BLaER1 (cell line): Measurements from ENCODE around the gene ENOSF1.
A peak's percentile ranks its signal among the peaks of the same experiment; 100 is the strongest.
"Not testable (repeated sequence)": the region's sequence is repeated elsewhere in the genome, so short reads cannot be mapped to it uniquely, and the experiment has no call there.

Experiments used
- H3K27ac ChIP-seq: shearing (Covaris generic); formaldehyde crosslinking; 2 replicates; pipeline ENCODE4 v1.8.1; 2022
- H3K27me3 ChIP-seq: shearing (Covaris generic); formaldehyde crosslinking; 2 replicates; pipeline ENCODE4 v1.8.1; 2022
- H3K36me3 ChIP-seq: shearing (Covaris generic); formaldehyde crosslinking; 2 replicates; pipeline ENCODE4 v1.8.1; 2022
- H3K4me1 ChIP-seq: shearing (Covaris generic); formaldehyde crosslinking; 2 replicates; pipeline ENCODE4 v1.8.1; 2022
- H3K4me2 ChIP-seq: shearing (Covaris generic); formaldehyde crosslinking; 2 replicates; pipeline ENCODE4 v1.8.1; 2022
- H3K4me3 ChIP-seq: shearing (Covaris generic); formaldehyde crosslinking; 2 replicates; pipeline ENCODE4 v1.8.1; 2022
- H3K9ac ChIP-seq: shearing (Covaris generic); formaldehyde crosslinking; 2 replicates; pipeline ENCODE4 v1.8.1; 2022
- H3K9me3 ChIP-seq: shearing (Covaris generic); formaldehyde crosslinking; 2 replicates; pipeline ENCODE4 v1.8.1; 2022
- H4K20me1 ChIP-seq: shearing (Covaris generic); formaldehyde crosslinking; 2 replicates; pipeline ENCODE4 v1.8.1; 2022
- Cebpa-rat ChIP-seq: shearing (Covaris generic); IDR thresholded peaks from 2 replicates; pipeline ENCODE4 v1.8.1; 2022

Gene ENOSF1

DNA sequence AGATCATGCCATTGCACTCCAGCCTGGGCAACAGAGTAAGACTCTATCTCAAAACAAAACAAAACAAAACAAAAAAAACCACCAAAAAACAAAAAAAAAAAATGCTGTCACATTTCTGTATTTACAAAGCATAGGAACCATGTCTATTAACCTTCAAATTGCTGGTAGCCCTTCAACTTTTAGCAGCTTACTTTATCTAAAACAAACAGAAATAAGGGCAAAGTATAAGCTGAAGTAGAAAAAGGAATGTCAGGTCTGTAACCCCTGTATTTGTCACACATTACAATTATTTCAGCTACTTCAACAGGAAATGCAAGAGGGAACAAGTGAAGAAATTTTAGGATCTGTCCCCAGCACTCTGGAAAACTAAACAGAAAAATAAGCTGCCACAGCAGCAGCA lies 29.6 kb downstream of the ENOSF1 start:
- no peak overlapping the region for H3K4me2 ChIP-seq
- no peak for TF ChIP-seq Cebpa-rat
- peaks cover 10% of the 10 kb centered on the region for H3K4me1 ChIP-seq
- H3K9ac ChIP-seq, result no peak overlapping the region
- no peak overlapping the region for H3K4me3 ChIP-seq
- H3K27ac ChIP-seq, result no peak overlapping the region
- H4K20me1 ChIP-seq, result no peaks in the 10 kb centered on the region
- peaks cover 23% of the 10 kb centered on the region for H3K36me3 ChIP-seq
- no peaks in the 10 kb centered on the region for H3K9me3 ChIP-seq
- no peaks in the 10 kb centered on the region for H3K27me3 ChIP-seq

DNA sequence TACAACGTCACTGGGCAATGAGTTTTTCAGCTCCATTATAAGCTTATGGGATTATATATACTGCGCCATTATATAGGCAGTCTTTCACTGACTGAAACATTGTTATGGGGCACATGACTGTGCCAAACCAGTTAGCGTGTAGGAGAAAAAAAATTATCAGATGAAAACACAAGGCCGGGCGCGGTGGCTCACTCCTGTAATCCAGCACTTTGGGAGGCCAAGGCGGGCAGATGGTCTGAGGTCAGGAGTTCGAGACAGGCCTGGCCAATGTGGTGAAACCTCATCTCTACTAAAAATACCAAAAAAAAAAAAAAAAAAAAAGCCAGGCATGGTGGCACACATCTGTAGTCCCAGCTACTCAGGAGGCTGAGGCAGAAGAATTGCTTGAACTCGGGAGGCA lies 30.0 kb downstream of the ENOSF1 start:
- H3K27ac ChIP-seq, H3K4me1 ChIP-seq, H3K9me3 ChIP-seq, H4K20me1 ChIP-seq, H3K4me3 ChIP-seq, H3K9ac ChIP-seq, H3K27me3 ChIP-seq: not testable (repeated sequence)
- Histone ChIP-seq H3K36me3 (peaks cover 27% of the 10 kb centered on the region), H3K4me2 (peak overlapping the region; percentile 29)

DNA sequence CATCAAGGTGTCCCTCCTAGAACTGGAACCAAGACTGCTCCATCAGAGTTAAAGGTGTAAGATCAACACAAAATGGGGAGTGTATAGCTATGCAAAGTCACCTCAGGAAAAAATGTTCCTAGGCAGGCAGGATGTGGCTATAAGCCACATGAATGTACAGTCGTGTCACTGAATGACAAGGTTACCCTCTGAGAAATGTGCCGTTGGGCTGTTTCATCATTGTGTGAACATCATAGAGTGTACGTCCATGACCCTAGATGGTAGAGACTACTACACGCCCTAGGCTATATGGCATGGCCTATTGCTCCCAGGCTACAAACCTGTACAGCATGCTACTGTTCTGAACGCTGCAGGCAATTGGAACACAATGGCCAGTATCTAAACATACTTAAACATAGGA lies 30.4 kb downstream of the ENOSF1 start:
- Histone ChIP-seq H4K20me1 (no peaks in the 10 kb centered on the region), H3K27me3 (no peaks in the 10 kb centered on the region), H3K9ac (no peak overlapping the region), H3K4me2 (peak overlapping the region; percentile 29), H3K4me3 (no peak overlapping the region), H3K4me1 (peaks cover 10% of the 10 kb centered on the region), H3K9me3 (no peaks in the 10 kb centered on the region), H3K27ac (no peak overlapping the region), H3K36me3 (peaks cover 30% of the 10 kb centered on the region)
- no peak for TF ChIP-seq Cebpa-rat

DNA sequence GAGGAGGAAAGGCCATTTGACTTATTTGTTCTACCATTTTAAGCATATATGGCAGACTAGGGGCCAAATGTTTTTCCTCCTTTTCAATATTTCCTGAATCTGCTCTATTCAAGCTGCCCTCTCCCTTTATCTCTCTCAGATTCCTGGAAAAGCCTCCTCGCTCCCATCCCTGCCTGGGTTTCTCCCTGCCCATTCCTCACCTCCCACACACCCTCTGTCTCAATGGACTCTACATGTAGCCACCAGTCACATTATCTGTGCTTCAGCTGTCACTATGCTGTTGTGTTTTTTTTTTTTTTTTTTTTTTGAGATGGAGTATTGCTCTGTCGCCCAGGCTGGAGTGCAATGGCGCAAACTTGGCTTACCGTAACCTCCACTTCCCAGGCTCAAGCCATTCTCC lies 32.0 kb downstream of the ENOSF1 start:
- Histone ChIP-seq H3K36me3 (peaks cover 46% of the 10 kb centered on the region), H3K9me3 (no peaks in the 10 kb centered on the region), H3K9ac (no peak overlapping the region), H4K20me1 (no peaks in the 10 kb centered on the region), H3K27me3 (no peaks in the 10 kb centered on the region), H3K27ac (no peak overlapping the region), H3K4me1 (peaks cover 10% of the 10 kb centered on the region), H3K4me3 (no peak overlapping the region), H3K4me2 (no peak overlapping the region)
- TF ChIP-seq Cebpa-rat, result no peak

DNA sequence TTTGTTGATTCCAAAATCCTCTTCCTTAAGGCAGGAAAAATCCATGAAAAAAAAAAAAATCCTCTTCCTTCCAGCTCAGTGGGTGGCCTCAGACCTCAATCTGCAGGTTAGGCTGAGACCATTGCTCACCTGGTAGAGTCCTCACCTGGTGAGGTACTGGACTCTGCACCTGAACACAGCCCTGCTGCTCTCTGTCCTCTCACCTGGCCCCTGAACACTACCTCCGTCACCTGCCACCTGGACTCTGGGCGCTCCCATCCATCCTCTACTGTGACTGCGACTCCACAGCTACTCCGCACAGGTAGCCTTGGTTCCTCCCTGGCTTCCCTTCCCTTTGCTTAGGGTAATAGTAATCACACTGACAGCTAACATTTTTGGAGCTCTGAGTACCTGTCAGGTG lies 32.9 kb downstream of the ENOSF1 start:
- Histone ChIP-seq H3K4me1 (peaks cover 10% of the 10 kb centered on the region), H3K27ac (no peak overlapping the region), H3K9me3 (no peaks in the 10 kb centered on the region), H3K36me3 (peaks cover 55% of the 10 kb centered on the region), H3K4me2 (no peak overlapping the region), H3K27me3 (no peaks in the 10 kb centered on the region), H3K4me3 (no peak overlapping the region), H3K9ac (no peak overlapping the region), H4K20me1 (no peaks in the 10 kb centered on the region)
- TF ChIP-seq Cebpa-rat, result no peak

DNA sequence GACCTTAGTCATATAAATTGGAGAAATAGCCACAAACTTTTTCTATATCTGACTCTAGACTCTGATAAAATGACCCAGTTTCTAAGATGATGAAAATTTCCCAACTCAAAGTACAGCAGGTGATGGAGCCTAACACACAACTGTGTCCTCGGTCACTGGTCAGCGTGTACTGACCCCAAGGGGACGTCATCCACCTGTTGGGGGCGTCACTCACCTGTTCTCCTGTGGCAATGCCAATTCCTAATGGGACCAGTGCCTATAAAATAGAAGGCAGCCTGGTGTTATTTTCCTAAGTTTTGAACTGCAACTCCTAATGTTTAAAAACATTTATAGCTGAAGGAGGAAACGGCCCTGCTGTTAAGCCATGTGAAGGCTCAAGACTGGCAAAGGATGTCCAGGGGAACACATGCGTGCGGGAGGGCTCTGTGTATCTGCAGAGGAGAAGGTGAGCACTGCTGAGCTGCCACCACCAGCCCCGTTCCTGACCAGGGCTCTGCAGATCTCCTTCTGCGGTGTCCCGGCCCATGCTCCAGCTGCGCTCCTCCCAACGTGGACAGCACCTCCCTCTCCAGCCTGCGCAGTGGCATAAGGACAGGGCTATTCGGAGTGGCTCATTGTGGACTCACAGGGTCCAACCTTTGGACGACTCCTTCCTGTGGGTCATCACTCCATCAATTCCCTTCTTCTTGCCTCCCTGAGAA lies 33.8 kb downstream of the ENOSF1 start:
- TF ChIP-seq Cebpa-rat, result no peak
- Histone ChIP-seq H3K27ac (no peak overlapping the region), H3K4me1 (peaks cover 10% of the 10 kb centered on the region), H3K27me3 (no peaks in the 10 kb centered on the region), H3K9ac (no peak overlapping the region), H3K9me3 (no peaks in the 10 kb centered on the region), H3K4me3 (no peak overlapping the region), H3K36me3 (peaks cover 64% of the 10 kb centered on the region), H3K4me2 (no peak overlapping the region), H4K20me1 (no peaks in the 10 kb centered on the region)

DNA sequence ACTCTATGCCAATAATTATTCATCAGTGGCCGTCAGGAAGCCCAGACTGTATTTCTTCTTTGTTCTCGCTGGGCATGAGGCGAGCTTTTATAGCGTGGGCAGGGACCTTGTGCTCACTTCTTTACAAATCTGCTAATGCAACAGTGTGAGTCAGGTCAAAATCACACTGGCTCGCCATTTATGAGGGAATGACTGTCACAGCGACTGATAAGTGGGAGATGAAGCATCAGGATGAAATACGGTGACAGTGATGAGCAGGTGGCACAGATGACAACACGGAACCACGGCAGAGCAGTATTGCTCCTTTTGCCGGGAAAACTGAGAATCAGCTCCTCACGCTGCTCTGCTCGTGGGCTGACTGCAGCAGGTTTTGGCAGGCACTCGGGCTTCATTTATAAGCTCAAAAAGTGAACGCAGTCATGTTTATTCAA lies 34.5 kb downstream of the ENOSF1 start:
- H3K9ac ChIP-seq, result no peak overlapping the region
- H3K27me3 ChIP-seq, result no peaks in the 10 kb centered on the region
- H3K4me2 ChIP-seq, result no peak overlapping the region
- TF ChIP-seq Cebpa-rat, result no peak
- H3K36me3 ChIP-seq, result peaks cover 70% of the 10 kb centered on the region
- H3K27ac ChIP-seq, result no peak overlapping the region
- H3K4me1 ChIP-seq, result peaks cover 10% of the 10 kb centered on the region
- H3K4me3 ChIP-seq, result no peak overlapping the region
- H3K9me3 ChIP-seq, result no peaks in the 10 kb centered on the region
- H4K20me1 ChIP-seq, result no peaks in the 10 kb centered on the region

DNA sequence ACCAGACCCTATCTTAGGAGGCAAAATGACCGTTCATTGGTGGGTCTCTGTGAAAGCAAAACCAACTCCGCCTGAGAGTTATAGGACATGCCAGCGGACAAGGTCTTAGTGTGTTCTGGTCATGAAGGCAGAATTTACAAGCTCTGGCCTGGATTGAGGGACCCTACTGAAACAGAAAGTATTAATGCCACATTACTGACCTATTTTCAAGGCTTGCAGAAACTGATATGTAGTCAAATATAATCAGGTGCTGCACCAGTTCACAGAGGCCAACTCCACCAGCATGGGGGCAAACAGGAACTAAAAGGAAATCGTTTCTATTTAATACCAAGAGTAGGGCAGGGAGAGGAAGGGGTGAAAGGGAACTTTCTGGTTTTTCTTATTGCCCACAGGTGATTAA lies 35.3 kb downstream of the ENOSF1 start:
- H3K27ac ChIP-seq, result no peak overlapping the region
- H3K9me3 ChIP-seq, result no peaks in the 10 kb centered on the region
- no peak overlapping the region for H3K9ac ChIP-seq
- H3K4me1 ChIP-seq, result peaks cover 6% of the 10 kb centered on the region
- H3K36me3 ChIP-seq, result peaks cover 78% of the 10 kb centered on the region
- no peaks in the 10 kb centered on the region for H3K27me3 ChIP-seq
- no peak for TF ChIP-seq Cebpa-rat
- no peak overlapping the region for H3K4me3 ChIP-seq
- H3K4me2 ChIP-seq, result no peak overlapping the region
- no peaks in the 10 kb centered on the region; the same call in 1 of the 2 replicates for H4K20me1 ChIP-seq

DNA sequence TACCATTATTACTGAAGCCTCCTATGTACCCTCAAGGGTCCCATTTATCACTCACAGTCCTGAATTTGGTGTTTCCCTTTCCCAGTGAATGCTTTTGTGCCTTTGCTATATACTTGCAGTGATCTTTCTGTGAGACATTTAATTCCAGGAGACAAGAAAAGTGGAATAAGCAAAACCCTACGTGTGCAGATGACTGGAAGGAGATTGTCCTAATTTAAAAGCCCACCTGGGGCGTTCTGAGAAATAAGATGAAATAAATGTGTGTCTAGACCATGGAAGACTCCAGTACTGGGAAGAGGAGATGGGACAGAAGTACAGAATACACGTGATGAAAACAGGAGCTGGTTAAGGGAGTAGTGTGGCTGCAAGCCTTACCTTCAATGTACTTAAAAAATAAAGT lies 35.7 kb downstream of the ENOSF1 start:
- Histone ChIP-seq H3K36me3 (peaks cover 83% of the 10 kb centered on the region), H4K20me1 (peaks cover 2% of the 10 kb centered on the region; the same call in 1 of the 2 replicates)
- TF ChIP-seq Cebpa-rat, result no peak

DNA sequence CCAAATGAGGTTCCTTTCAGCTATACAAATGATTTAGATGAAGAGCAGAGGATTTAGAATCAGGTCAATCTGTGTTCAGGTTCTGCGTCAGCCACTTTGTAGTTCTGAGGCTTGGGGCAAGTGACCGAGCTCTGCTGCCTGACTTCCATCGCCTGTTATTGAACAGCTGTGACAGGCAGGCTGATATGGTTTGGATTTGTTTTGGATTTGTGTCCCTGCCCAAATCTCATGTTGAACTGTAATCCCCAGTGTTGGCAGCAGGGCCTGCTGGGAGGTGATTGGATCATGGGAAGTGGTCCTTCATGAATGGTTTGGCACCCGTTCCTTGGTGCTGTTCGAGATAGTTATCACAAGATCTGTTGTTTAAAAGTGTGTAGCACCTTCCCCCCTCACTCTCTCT lies 36.4 kb downstream of the ENOSF1 start:
- Histone ChIP-seq H3K9ac (no peak overlapping the region), H3K4me1 (no peaks in the 10 kb centered on the region), H4K20me1 (peaks cover 8% of the 10 kb centered on the region; the same call in 1 of the 2 replicates), H3K4me2 (no peak overlapping the region), H3K4me3 (no peak overlapping the region), H3K9me3 (no peaks in the 10 kb centered on the region), H3K27ac (no peak overlapping the region), H3K36me3 (peaks cover 83% of the 10 kb centered on the region), H3K27me3 (no peaks in the 10 kb centered on the region)
- TF ChIP-seq Cebpa-rat, result no peak

More for the DNA sequence above, 35.7 kb downstream of the ENOSF1 start:
- peaks cover 2% of the 10 kb centered on the region for H3K4me1 ChIP-seq
- no peak overlapping the region for H3K27ac ChIP-seq
- H3K4me3 ChIP-seq, result no peak overlapping the region
- no peak overlapping the region for H3K9ac ChIP-seq
- H3K9me3 ChIP-seq, result no peaks in the 10 kb centered on the region
- H3K27me3 ChIP-seq, result no peaks in the 10 kb centered on the region
- H3K4me2 ChIP-seq, result no peak overlapping the region

DNA sequence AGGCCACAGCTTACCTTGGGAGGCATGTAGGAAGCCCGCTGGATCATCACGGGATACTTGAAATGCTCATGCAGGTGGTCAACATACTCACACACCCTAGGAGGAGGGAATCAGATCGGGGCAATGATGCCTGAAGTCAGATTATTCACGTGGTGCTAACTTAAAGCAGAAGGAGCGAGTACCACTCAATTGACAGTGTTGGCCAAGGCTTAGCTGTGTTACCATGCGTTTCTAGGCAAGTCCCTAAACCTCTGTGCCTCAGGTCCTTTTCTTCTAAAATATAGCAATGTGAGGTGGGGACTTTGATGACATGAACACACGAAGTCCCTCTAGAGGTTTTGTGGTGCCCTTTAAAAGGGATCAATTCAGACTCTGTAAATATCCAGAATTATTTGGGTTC lies 37.1 kb downstream of the ENOSF1 start:
- Histone ChIP-seq H3K36me3 (peaks cover 90% of the 10 kb centered on the region), H3K4me1 (no peaks in the 10 kb centered on the region), H3K27me3 (no peaks in the 10 kb centered on the region), H3K9me3 (no peaks in the 10 kb centered on the region), H3K4me3 (no peak overlapping the region), H4K20me1 (peaks cover 16% of the 10 kb centered on the region; the same call in 1 of the 2 replicates), H3K4me2 (no peak overlapping the region), H3K27ac (no peak overlapping the region), H3K9ac (no peak overlapping the region)
- no peak for TF ChIP-seq Cebpa-rat
